Stimulated activated CD4-positive, alpha-beta T cell treated with anti-CD3 and anti-CD28 coated beads, Interleukin-2, amount 100 ng/mL, for 48 hours (primary cell): ENCODE data around the gene EP400.
"Not testable (repeated sequence)": the region's sequence is repeated elsewhere in the genome, so short reads cannot be mapped to it uniquely, and the experiment has no call there.

Source experiments
- DNase-seq, 2 donors: peaks; one replicate each; pipeline ENCODE4 v3.0.0-alpha.2; 2020

EP400 gene

DNA sequence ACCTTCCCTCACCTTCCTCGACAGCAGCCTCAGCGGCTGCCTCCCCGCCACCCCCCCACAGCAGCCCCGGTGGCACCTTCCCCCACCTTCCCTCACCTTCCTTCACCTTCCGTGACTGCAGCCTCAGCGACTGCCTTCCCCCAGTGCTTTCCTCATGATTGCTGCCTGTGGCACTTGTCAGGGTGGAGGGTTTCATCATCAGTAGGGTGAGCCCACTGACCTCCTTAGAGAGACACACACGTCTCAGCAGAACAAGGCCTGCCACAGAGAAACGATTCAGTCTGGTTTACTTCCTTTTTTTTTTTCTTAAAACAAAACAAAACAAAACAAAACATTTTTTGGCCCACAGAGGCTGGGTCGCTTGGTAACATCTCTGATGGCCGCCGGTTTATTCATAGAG lies 75.0 kb downstream of the EP400 start:
- DNase-seq = no peak

- DNase-seq = no peak
Measured at GRCh38 chr12:132025526-132025925, 75.8 kb downstream of the EP400 start.

GRCh38 chr12:132026061-132026795 lies 76.5 kb downstream of the EP400 start:
- no peak for DNase-seq

DNA sequence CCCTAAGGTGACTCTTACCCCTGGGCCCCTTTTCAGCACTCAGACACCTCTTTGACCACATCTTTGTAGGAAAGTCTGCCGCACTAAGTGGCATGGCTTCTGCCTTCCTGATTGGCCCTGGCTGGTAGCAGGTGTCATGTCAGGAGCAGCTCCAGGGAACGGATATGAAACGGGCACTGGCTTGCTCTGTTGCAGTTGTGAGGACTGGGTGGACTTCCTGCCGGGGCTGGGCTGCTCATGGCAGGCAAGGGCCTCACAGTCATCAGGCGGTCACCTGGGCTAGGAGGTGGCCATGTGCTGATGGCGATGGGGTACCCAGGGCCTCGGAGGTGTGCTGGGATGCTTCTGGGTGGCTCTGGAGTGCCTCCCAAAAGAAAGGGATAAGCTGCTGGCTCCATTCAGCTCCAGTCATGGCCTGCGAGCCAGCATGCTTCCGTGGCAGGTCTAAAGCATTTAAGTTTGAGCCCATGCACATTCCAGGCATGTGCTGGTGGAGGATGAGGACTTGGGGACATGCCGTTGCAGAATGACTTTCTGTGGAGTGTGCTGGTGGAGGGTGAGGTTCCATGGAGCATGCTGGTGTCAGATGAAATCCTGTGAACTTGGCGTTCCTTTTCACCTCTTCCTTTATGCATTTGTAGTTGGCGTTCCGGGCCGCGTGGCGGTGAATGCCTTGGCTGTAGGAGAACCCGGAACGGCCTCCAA lies 77.2 kb downstream of the EP400 start:
- DNase-seq = no peak

DNA sequence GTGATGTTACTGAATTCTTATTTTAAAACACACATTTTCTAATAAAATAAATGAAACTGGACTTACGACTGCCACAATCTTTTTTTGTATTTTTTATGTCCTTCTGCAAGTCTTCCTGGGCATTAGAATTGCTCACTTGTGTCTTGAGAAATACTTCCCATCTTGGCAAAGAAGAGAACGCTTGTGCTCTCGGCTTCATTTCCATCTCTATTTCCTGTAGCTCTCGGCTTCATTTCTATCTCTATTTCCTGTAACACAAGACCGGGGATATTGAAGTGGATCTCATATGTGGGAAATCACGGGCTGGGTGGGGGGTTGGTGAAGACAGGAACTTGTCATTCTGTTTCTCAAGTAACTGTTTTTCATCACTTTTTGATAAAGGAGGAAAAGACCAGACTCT lies 77.9 kb downstream of the EP400 start:
- DNase-seq = no peak

- DNase-seq = no peak
Measured at GRCh38 chr12:132028111-132028510, 78.4 kb downstream of the EP400 start.

- DNase-seq = no peak
Measured at GRCh38 chr12:132029503-132030300, 80.0 kb downstream of the EP400 start.

DNA sequence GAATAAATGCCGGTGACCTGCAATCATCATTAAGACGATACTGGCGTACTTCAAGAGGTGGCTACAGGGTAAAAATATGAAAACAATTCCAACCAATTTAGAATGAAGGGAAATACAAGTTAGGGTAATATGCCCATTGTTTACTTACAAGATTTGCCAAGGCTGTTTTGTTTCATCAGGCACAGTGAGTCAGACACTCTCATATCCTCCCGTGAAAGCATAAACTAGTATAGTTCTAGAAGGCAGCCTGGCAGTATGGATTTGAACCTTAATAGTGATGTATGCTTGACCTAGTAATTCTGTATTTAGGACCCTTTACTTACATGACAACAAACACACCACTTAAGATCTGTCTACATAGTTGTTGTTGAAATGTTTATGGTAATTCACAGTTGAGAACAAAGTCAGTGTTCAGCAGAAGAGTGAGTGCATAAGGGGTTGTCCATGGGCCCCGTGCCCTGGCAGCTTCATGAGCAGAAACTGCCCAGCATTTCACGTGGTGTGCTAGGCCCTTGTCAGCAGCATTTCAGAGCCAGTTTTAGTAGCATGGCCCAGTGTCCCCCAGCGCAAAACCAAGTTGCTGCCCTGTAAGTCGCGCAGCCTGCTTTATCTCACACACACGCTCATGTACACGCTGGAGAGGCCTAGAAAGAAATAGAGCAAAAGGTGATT lies 80.8 kb downstream of the EP400 start:
- DNase-seq = no peak

GRCh38 chr12:132033627-132034026 lies 83.9 kb downstream of the EP400 start:
- DNase-seq = no peak

- DNase-seq = no peak
Measured at GRCh38 chr12:132036063-132036683, 86.4 kb downstream of the EP400 start.

- no peak for DNase-seq
Measured at GRCh38 chr12:132040906-132041606, 91.3 kb downstream of the EP400 start.

DNA sequence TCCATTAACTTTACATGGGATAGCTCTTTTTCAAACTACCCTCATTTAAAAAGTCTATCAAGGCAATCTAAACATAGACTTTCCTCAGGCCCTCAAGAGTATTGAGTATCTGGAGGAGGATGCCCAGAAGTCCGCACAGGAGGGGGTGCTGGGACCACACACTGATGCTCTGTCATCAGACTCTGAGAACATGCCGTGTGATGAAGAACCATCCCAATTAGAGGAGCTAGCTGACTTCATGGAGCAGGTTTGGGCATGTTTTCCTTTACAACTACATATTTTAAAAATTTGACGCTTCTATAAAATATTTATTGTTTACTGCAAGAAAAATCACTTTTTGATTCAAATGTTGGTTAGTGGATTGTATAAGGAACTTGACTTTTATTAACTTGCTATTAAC lies 93.5 kb downstream of the EP400 start:
- DNase-seq = no peak

- DNase-seq = no peak
Measured at GRCh38 chr12:132043770-132044467, 94.2 kb downstream of the EP400 start.

- DNase-seq = no peak
Measured at GRCh38 chr12:132044661-132045412, 95.1 kb downstream of the EP400 start.

DNA sequence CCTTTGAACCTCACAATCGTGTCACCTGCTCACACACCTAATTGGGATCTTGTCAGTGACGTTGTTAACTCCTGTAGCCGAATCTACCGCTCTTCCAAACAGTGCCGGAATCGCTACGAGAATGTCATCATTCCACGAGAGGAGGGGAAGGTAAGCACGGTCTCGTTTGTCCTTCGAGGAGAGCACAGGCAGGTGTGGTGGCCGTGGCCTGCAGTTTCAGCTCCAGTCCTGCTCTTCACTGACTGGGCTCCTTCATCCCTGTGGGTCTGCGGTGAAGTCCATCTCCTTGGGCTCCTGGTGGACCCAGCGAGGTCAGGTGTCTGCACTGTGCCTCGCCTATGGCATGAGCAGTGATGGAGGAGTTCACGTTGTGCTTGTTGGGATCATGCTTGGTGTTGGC lies 96.0 kb downstream of the EP400 start:
- no peak for DNase-seq

DNA sequence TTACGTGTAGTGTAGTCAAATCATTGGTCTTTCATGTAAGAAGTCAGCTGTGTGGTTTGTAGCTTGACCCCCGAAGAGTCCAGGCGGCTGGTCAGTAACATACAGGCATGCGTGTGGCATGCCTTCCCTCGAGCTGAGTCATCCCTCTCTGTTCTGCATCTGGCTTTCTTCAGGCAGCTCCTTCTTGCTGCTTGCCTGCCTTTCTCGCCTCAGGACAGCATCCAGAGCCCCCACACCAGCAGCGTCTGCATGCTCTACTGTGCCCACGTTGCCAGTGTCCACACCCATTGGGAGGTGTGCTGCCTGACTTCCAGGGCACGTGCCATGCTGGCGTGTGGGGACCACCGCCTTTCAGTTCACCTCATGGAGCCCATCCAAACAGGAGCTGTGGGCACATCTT lies 96.8 kb downstream of the EP400 start:
- no peak for DNase-seq

GRCh38 chr12:132047630-132048029 lies 97.9 kb downstream of the EP400 start:
- DNase-seq = not testable (repeated sequence)

- DNase-seq = no peak
Measured at GRCh38 chr12:132049442-132049841, 99.7 kb downstream of the EP400 start.

DNA sequence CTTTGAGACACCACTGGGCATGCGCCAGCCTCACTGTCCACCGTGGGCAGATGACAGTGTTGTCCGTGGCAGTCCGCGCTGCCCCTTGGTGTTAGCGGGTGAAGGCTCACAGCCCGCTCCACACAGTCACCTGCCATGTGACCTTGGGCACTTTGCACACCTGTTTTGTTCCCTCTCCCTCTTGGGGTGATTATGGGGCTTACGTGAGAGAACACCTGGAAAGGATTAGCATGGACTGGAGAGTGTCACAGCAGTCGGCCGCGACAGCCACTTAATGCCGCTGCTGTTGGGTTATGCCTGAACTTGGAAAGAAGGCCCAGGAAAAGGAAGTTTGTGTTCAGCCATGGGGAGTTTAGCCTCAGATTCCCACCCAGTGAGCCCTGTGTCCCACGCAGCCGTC lies 100.1 kb downstream of the EP400 start:
- DNase-seq = no peak

GRCh38 chr12:132051718-132052117 lies 102.0 kb downstream of the EP400 start:
- not testable (repeated sequence) for DNase-seq
